Measurements from ENCODE around the gene RCCD1. TPM values are rescaled to one million over a fixed set of nuclear protein-coding genes. Genes with fewer than 3 reads are reported as not detected.

RCCD1 gene
- total and polyA plus RNA-seq, 2 of the 8 experiments (the other 6 are each of a cell fraction or from before 2014, with no cell fraction given): 9.9 to 18.8 TPM

- FAIRE-seq: no peak
- H3K56ac ChIP-seq (replicated peaks; ENCODE audit: insufficient read length, low read depth, low read length): no peak overlapping the region
- H3K4me2 ChIP-seq (ENCODE audit: insufficient read depth in 1 of 2, low read depth in 2 of 2, low read length in 2 of 2): no peak overlapping the region
- no peaks in the 10 kb centered on the region for H3K27me3 ChIP-seq (replicated peaks in 1 of 4; ENCODE audit: control insufficient read depth in 3 of 4, extremely low read depth in 1 of 4, insufficient read depth in 3 of 4, low read length in 3 of 4)
- CTCF ChIA-PET (ENCODE audit: partially characterized antibody): interaction anchor here (0.6 to 6.8 kb wide), 6 partner anchors 12 to 331 kb away, joined by 3 to 87 read pairs (median 6); partner anchors contain the start of genes HDDC3 and UNC45A
- H3K18ac ChIP-seq (ENCODE audit: extremely low read depth, low read length): no peak overlapping the region
- H3K27ac ChIP-seq (ENCODE audit: low read depth, low read length): no peak overlapping the region
- no peaks in the 10 kb centered on the region for H3K23me2 ChIP-seq (ENCODE audit: low read depth, low read length)
- H3K4me3 ChIP-seq (ENCODE audit: extremely low read depth in 1 of 4, insufficient read depth in 2 of 4, low read depth in 3 of 4, low read length in 4 of 4): no peak overlapping the region
- no peaks in the 10 kb centered on the region; a peak in 2 of 8 replicates for H3K36me3 ChIP-seq (ENCODE audit: control insufficient read depth in 2 of 4, insufficient read depth in 4 of 4, low read length in 3 of 4)
- no peaks in the 10 kb centered on the region for H3K79me2 ChIP-seq (ENCODE audit: control insufficient read depth in 1 of 2, insufficient read depth in 2 of 2, low read length in 2 of 2)
- H3K23ac ChIP-seq (ENCODE audit: insufficient read length): no peak overlapping the region
- H3K9me3 ChIP-seq (ENCODE audit: insufficient read depth in 2 of 2, low read depth in 1 of 2, low read length in 1 of 2): no peaks in the 10 kb centered on the region
- H3K14ac ChIP-seq (ENCODE audit: insufficient read length): no peak overlapping the region
- H2AFZ ChIP-seq (ENCODE audit: low read length): no peak overlapping the region
- H2BK5ac ChIP-seq (ENCODE audit: low read depth, low read length): no peak overlapping the region
- H2BK15ac ChIP-seq (ENCODE audit: low read length): no peak overlapping the region
- H2BK120ac ChIP-seq (replicated peaks; ENCODE audit: low read depth, low read length): no peak overlapping the region
- no peaks in the 10 kb centered on the region for H3K79me1 ChIP-seq (ENCODE audit: low read depth, low read length)
- no peak for DNase-seq (ENCODE audit: low read depth in 1 of 2, low spot score in 2 of 2)
- H4K8ac ChIP-seq (ENCODE audit: extremely low read depth, insufficient read depth, low read length): peak overlapping the region; percentile 14; the same call in 1 of the 2 replicates
- H4K91ac ChIP-seq (replicated peaks; ENCODE audit: insufficient read length, low read length): no peak overlapping the region
- peaks cover 0 to 2% (median 0%) of the 10 kb centered on the region in 4 experiments; a peak in 2 of 7 replicates for H3K4me1 ChIP-seq (replicated peaks in 1 of 4; ENCODE audit: control insufficient read depth in 3 of 4, insufficient read depth in 4 of 4, low read length in 3 of 4)
- WGBS, 2 experiments (ENCODE audit: extremely low coverage in 1 of 2, insufficient coverage in 1 of 2, insufficient read length in 1 of 2, insufficient replicate concordance in 2 of 2, low coverage in 1 of 2, low lambda C conversion rate in 2 of 2, missing lambda C conversion rate in 1 of 2): 96% methylated on average over 12 of the region's 12 CpGs; no CpG with 5 or more reads in 1 of the 2 experiments
- H2BK12ac ChIP-seq (ENCODE audit: low read depth, low read length): no peak overlapping the region
- no peak overlapping the region for H3K9ac ChIP-seq (replicated peaks in 1 of 4; ENCODE audit: extremely low read depth in 1 of 4, low read depth in 3 of 4, low read length in 3 of 4)
- no peak overlapping the region for H2BK20ac ChIP-seq (ENCODE audit: low read length)
- POLR2A ChIA-PET (ENCODE audit: partially characterized antibody): interaction anchor here (1.4 kb wide), 1 partner anchor 13 kb away, joined by 3 read pairs; no protein-coding TSS in a partner anchor
- H4K5ac ChIP-seq (ENCODE audit: insufficient read length, low read depth, low read length): no peak overlapping the region
- no peak overlapping the region for H3K4ac ChIP-seq (replicated peaks; ENCODE audit: insufficient read length, low read depth, low read length)
- peaks cover 2 to 3% of the 10 kb centered on the region in 2 experiments for H4K20me1 ChIP-seq (replicated peaks in 1 of 2; ENCODE audit: control insufficient read depth in 1 of 2, insufficient read depth in 2 of 2, low read length in 2 of 2)
- H2AK5ac ChIP-seq (ENCODE audit: low read depth, low read length): no peak overlapping the region
- no peak for TF ChIP-seq SIX5 (IDR thresholded peaks at IDR 0.05; ENCODE audit: low read depth, low read length)
- TF ChIP-seq SP2 (IDR thresholded peaks at IDR 0.05; ENCODE audit: low read length): no peak
- no peak for TF ChIP-seq RFX5 (IDR thresholded peaks at IDR 0.05; ENCODE audit: borderline replicate concordance, low read depth, low read length)
- TF ChIP-seq HDAC6 (IDR thresholded peaks at IDR 0.05; ENCODE audit: low read depth, low read length): no peak
- no peak for TF ChIP-seq KDM4A (IDR thresholded peaks at IDR 0.05; ENCODE audit: low read depth, low read length, severe bottlenecking)
- no peak for TF ChIP-seq SIN3A (conservative IDR thresholded peaks at IDR 0.05 in 1 of 2, IDR thresholded peaks at IDR 0.05 in 1 of 2; ENCODE audit: low read depth in 1 of 2, low read length in 2 of 2)
- no peak for TF ChIP-seq RAD21 (IDR thresholded peaks at IDR 0.05 in 1 of 2, conservative IDR thresholded peaks at IDR 0.05 in 1 of 2; ENCODE audit: low read depth in 2 of 2, low read length in 2 of 2)
- TF ChIP-seq, protein P1, sequence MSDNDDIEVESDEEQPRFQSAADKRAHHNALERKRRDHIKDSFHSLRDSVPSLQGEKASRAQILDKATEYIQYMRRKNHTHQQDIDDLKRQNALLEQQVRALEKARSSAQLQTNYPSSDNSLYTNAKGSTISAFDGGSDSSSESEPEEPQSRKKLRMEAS (IDR thresholded peaks at IDR 0.05): no peak
- TF ChIP-seq TAF7 (optimal IDR thresholded peaks at IDR 0.05; ENCODE audit: borderline replicate concordance, low read depth, low read length): no peak
- TF ChIP-seq TEAD4 (IDR thresholded peaks at IDR 0.05; ENCODE audit: low read depth, low read length): no peak
- no peak for TF ChIP-seq RBBP5 (IDR thresholded peaks at IDR 0.05; ENCODE audit: borderline replicate concordance, low read depth, low read length)
- no peak for TF ChIP-seq SP4 (IDR thresholded peaks at IDR 0.05; ENCODE audit: low read length)
- no peak for TF ChIP-seq RNF2 (IDR thresholded peaks at IDR 0.05; ENCODE audit: borderline replicate concordance, low read depth, low read length, missing control alignments, poor library complexity, severe bottlenecking)
Measured at GRCh38 chr15:90917569-90917968, 37.1 kb upstream of the RCCD1 start.

Measured in H1 (cell line).